T follicular helper cell (primary cell): ENCODE results near the gene HSCB.
A peak's percentile ranks its signal among the peaks of the same experiment; 100 is the strongest.
"Not testable (repeated sequence)": the region's sequence is repeated elsewhere in the genome, so short reads cannot be mapped to it uniquely, and the experiment has no call there.

Experiments used
- DNase-seq: peaks from one replicate; pipeline ENCODE4 v3.0.0-alpha.2; 2020; ENCODE audit warnings: low read depth

Gene HSCB

GRCh38 chr22:28738876-28739275 lies 3.0 kb upstream of the HSCB start:
- not testable (repeated sequence) for DNase-seq

GRCh38 chr22:28741200-28741784 lies 547 bp upstream of the HSCB start:
- no peak for DNase-seq

- DNase-seq, result no peak
Measured at GRCh38 chr22:28742562-28742962, 723 bp downstream of the HSCB start.

GRCh38 chr22:28743852-28744251 lies 2.0 kb downstream of the HSCB start:
- DNase-seq, result no peak

- no peak for DNase-seq
Measured at GRCh38 chr22:28750471-28750881, 8.6 kb downstream of the HSCB start.

GRCh38 chr22:28754512-28754911 lies 12.7 kb downstream of the HSCB start:
- DNase-seq, result not testable (repeated sequence)

- no peak for DNase-seq
Measured at GRCh38 chr22:28759861-28760560, 18.2 kb downstream of the HSCB start.

- DNase-seq, result no peak
Measured at GRCh38 chr22:28761449-28761755, 19.6 kb downstream of the HSCB start.

- DNase-seq, result not testable (repeated sequence)
Measured at GRCh38 chr22:28762000-28762399, 20.2 kb downstream of the HSCB start.

GRCh38 chr22:28766628-28767027 lies 24.8 kb downstream of the HSCB start:
- no peak for DNase-seq

- no peak for DNase-seq
Measured at GRCh38 chr22:28768701-28769393, 27.0 kb downstream of the HSCB start.

GRCh38 chr22:28769394-28770085 lies 27.7 kb downstream of the HSCB start:
- DNase-seq, result no peak

- no peak for DNase-seq
Measured at GRCh38 chr22:28771195-28771791, 29.5 kb downstream of the HSCB start.

GRCh38 chr22:28772633-28773460 lies 31.0 kb downstream of the HSCB start, which contains the start of gene CCDC117:
Gene CCDC117, plus strand, starts transcription at chr22:28772695. Its CDS starts 155 bp downstream, at chr22:28772850.
- peak; percentile 89 for DNase-seq

- DNase-seq, result no peak
Measured at GRCh38 chr22:28773461-28773867, 31.6 kb downstream of the HSCB start.

- no peak for DNase-seq
Measured at GRCh38 chr22:28774378-28774777, 32.5 kb downstream of the HSCB start.

GRCh38 chr22:28779833-28780232 lies 38.0 kb downstream of the HSCB start:
- DNase-seq, result no peak

- DNase-seq, result no peak
Measured at GRCh38 chr22:28780296-28780695, 38.5 kb downstream of the HSCB start.

GRCh38 chr22:28783786-28784671 lies 42.2 kb downstream of the HSCB start:
- DNase-seq, result no peak

- DNase-seq, result no peak
Measured at GRCh38 chr22:28788601-28789000, 46.8 kb downstream of the HSCB start.
